ENCODE data around the gene DYNLT5. TPM values are rescaled to one million over a fixed set of nuclear protein-coding genes. Genes with fewer than 3 reads are reported as not detected.

DYNLT5 gene
- total RNA-seq, 4 donors from 2014 or later, result 1.2 to 3.1 (median 1.7) TPM

GRCh38 chr1:66809736-66810326, 57.6 kb downstream of the DYNLT5 start:
- H3K36me3 ChIP-seq, result no peaks in the 10 kb centered on the region
- TF ChIP-seq CTCF (IDR thresholded peaks at IDR 0.05) (no peak), POLR2AphosphoS5 (IDR thresholded peaks at IDR 0.05) (no peak), POLR2A (IDR thresholded peaks at IDR 0.05; ENCODE audit: low read depth) (no peak), EP300 (IDR thresholded peaks at IDR 0.05) (no peak)
- no peak overlapping the region for H3K27ac ChIP-seq (replicated peaks in 1 of 4)
- 89% methylated on average over 1 of the region's 1 CpG for WGBS
- no peaks in the 10 kb centered on the region for H3K4me1 ChIP-seq
- H3K27me3 ChIP-seq, result no peaks in the 10 kb centered on the region
- H3K9me3 ChIP-seq, result no peaks in the 10 kb centered on the region
- no peak overlapping the region for H3K4me3 ChIP-seq
- no peak for DNase-seq (ENCODE audit: extremely low spot score)
- intact Hi-C loops (cut with DNase I), result no loop called here

GRCh38 chr1:66824771-66825170, 72.5 kb downstream of the DYNLT5 start:
- Histone ChIP-seq H3K4me3 (no peak overlapping the region), H3K4me1 (no peaks in the 10 kb centered on the region), H3K9me3 (no peaks in the 10 kb centered on the region), H3K36me3 (peaks cover 0 to 7% (median 0%) of the 10 kb centered on the region in 4 donors), H3K27me3 (no peaks in the 10 kb centered on the region), H3K27ac (replicated peaks in 1 of 4) (no peak overlapping the region)
- TF ChIP-seq EP300 (IDR thresholded peaks at IDR 0.05) (no peak), CTCF (IDR thresholded peaks at IDR 0.05) (no peak), POLR2AphosphoS5 (IDR thresholded peaks at IDR 0.05) (no peak), POLR2A (IDR thresholded peaks at IDR 0.05; ENCODE audit: low read depth) (no peak)
- DNase-seq (ENCODE audit: extremely low spot score), result no peak
- intact Hi-C loops (cut with DNase I), result no loop called here
- WGBS, result 100% methylated on average over 1 of the region's 1 CpG

Other genes with a start within 250 kb of the DYNLT5 start
- gene SGIP1, start 218.3 kb upstream of the DYNLT5 start, total RNA-seq, result 10 to 100 TPM in 3 of 4 donors, 1 to 10 TPM in 1; 9.1 to 16.2 (median 11.8) TPM
- gene INSL5, start 48.8 kb downstream of the DYNLT5 start, total RNA-seq, result not detected
- gene DNAI4, start 172.4 kb downstream of the DYNLT5 start, total RNA-seq, result 1 to 10 TPM; 4.9 to 6.2 (median 5.5) TPM
- gene MIER1, start 172.5 kb downstream of the DYNLT5 start, total RNA-seq, result 10 to 100 TPM; 39.4 to 56.5 (median 49.2) TPM